PC-9 (cell line): Measurements from ENCODE around the gene FADD. TPM values are rescaled to one million over a fixed set of nuclear protein-coding genes. Genes with fewer than 3 reads are reported as not detected.

Experiments
- BruUV-seq: library from RNA; stranded (reverse); fragments of 400-500 nt; replicated peaks from 2 replicates; lab custom pipeline; 2021; lab: Mats Ljungman, UMichigan
- CTCF ChIA-PET: fragments of 300-600 bp; sonication (Branson Sonifier 250); formaldehyde crosslinking; loops from one replicate; lab custom pipeline; 2022; ENCODE audit warnings: antibody characterized with exemption; lab: Charles Lee
- POLR2A ChIA-PET: fragments of 300-600 bp; sonication (Branson Sonifier 250); formaldehyde crosslinking; loops from one replicate; lab custom pipeline; 2022; ENCODE audit warnings: antibody characterized with exemption; ENCODE audit not compliant: unreplicated experiment; lab: Charles Lee
- DNase-seq, 2 experiments: peaks; one replicate each; pipeline versions ENCODE4 v3.0.0 to v3.0.0-alpha.2; 2015 to 2022; ENCODE audit warnings: mixed read lengths in 1 of 2
- H2AFZ ChIP-seq: fragments of 200-600 bp; sonication (generic); 2 replicates; pipeline ENCODE4 v1.8.1; 2017; ENCODE audit warnings: antibody characterized with exemption
- H3F3A ChIP-seq: fragments of 200-600 bp; sonication (generic); 2 replicates; pipeline ENCODE4 v1.8.1; 2017; ENCODE audit warnings: antibody characterized with exemption, mild to moderate bottlenecking, low read depth; ENCODE audit not compliant: insufficient read depth
- H3K27ac ChIP-seq: fragments of 200-600 bp; sonication (generic); 2 replicates; pipeline ENCODE4 v1.6.1; 2016; ENCODE audit warnings: mixed run types
- H3K27me3 ChIP-seq: fragments of 200-600 bp; sonication (generic); 2 replicates; pipeline ENCODE4 v1.6.1; 2016; ENCODE audit warnings: low read depth, mixed run types; ENCODE audit not compliant: insufficient read depth
- H3K36me3 ChIP-seq: fragments of 200-600 bp; sonication (generic); 2 replicates; pipeline ENCODE4 v1.6.1; 2016; ENCODE audit warnings: low read depth, mixed run types
- H3K4me1 ChIP-seq: fragments of 200-600 bp; sonication (generic); replicated peaks from 2 replicates; pipeline ENCODE4 v1.6.1; 2016; ENCODE audit warnings: mixed run types; ENCODE audit not compliant: insufficient read depth
- H3K4me2 ChIP-seq: fragments of 200-600 bp; sonication (generic); 2 replicates; pipeline ENCODE4 v1.6.1; 2017; ENCODE audit warnings: mixed run types
- H3K4me3 ChIP-seq: fragments of 200-600 bp; sonication (generic); 2 replicates; pipeline ENCODE4 v1.6.1; 2016; ENCODE audit warnings: mixed run types
- H3K79me2 ChIP-seq: fragments of 200-600 bp; sonication (generic); 2 replicates; pipeline ENCODE4 v1.6.1; 2017; ENCODE audit warnings: low read depth, mixed run types
- H3K9me2 ChIP-seq: fragments of 200-600 bp; sonication (generic); 2 replicates; pipeline ENCODE4 v1.8.1; 2017; ENCODE audit warnings: mild to moderate bottlenecking; ENCODE audit not compliant: insufficient read depth
- H3K9me3 ChIP-seq: fragments of 200-600 bp; sonication (generic); 2 replicates; pipeline ENCODE4 v1.8.1; 2016; ENCODE audit warnings: low read depth; ENCODE audit not compliant: insufficient read depth
- H4K20me1 ChIP-seq: fragments of 200-600 bp; sonication (generic); 2 replicates; pipeline ENCODE4 v1.8.1; 2017; ENCODE audit not compliant: insufficient read depth
- EZH2 ChIP-seq: fragments of 200-600 bp; sonication (generic); IDR thresholded peaks from 2 replicates; pipeline ENCODE4 v1.8.0; 2017; ENCODE audit warnings: antibody characterized with exemption, low read depth
- intact Hi-C: fragments of 100-400 bp; cut with micrococcal nuclease; formaldehyde crosslinking; loops from one replicate; pipeline ENCODE4 v1.10.0; 2022; ENCODE audit not compliant: unreplicated experiment
- total RNA-seq: library from RNA; stranded (reverse); gene quantifications from 2 replicates; pipeline ENCODE4 v1.2.3, GENCODE V29; 2021
- TF ChIP-seq, protein P1 (sequence below): fragments of 200-600 bp; sonication (generic); conservative IDR thresholded peaks from 2 replicates; pipeline ENCODE4 v1.6.1; 2017; ENCODE audit warnings: mixed run types, antibody characterized with exemption, mild to moderate bottlenecking, moderate library complexity

The FADD gene
- total RNA-seq, 1 experiment from 2014 or later: 47.8 TPM

- Histone ChIP-seq H3K9me2 (no peaks in the 10 kb centered on the region), H3K79me2 (no peaks in the 10 kb centered on the region), H4K20me1 (peaks cover 11% of the 10 kb centered on the region), H3K4me1 (no peaks in the 10 kb centered on the region), H2AFZ (no peak overlapping the region), H3K4me3 (no peak overlapping the region), H3K9me3 (no peaks in the 10 kb centered on the region), H3F3A (peaks cover 79% of the 10 kb centered on the region), H3K27me3 (no peaks in the 10 kb centered on the region), H3K36me3 (peaks cover 68% of the 10 kb centered on the region), H3K4me2 (no peak overlapping the region), H3K27ac (no peak overlapping the region)
- TF ChIP-seq, protein P1, sequence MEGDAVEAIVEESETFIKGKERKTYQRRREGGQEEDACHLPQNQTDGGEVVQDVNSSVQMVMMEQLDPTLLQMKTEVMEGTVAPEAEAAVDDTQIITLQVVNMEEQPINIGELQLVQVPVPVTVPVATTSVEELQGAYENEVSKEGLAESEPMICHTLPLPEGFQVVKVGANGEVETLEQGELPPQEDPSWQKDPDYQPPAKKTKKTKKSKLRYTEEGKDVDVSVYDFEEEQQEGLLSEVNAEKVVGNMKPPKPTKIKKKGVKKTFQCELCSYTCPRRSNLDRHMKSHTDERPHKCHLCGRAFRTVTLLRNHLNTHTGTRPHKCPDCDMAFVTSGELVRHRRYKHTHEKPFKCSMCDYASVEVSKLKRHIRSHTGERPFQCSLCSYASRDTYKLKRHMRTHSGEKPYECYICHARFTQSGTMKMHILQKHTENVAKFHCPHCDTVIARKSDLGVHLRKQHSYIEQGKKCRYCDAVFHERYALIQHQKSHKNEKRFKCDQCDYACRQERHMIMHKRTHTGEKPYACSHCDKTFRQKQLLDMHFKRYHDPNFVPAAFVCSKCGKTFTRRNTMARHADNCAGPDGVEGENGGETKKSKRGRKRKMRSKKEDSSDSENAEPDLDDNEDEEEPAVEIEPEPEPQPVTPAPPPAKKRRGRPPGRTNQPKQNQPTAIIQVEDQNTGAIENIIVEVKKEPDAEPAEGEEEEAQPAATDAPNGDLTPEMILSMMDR: no peak
- no peak for TF ChIP-seq EZH2
- ChIA-PET CTCF (no interaction called here), POLR2A (no interaction called here)
- DNase-seq: no peak
- intact Hi-C loops: no loop called here
- no TSS peak for BruUV-seq
These were observed 34.0 kb upstream of the FADD start for GRCh38 chr11:70169127-70169526.

- Histone ChIP-seq H3K36me3 (peaks cover 68% of the 10 kb centered on the region), H3K4me1 (no peaks in the 10 kb centered on the region), H3K4me2 (no peak overlapping the region), H3K9me2 (no peaks in the 10 kb centered on the region), H3K27ac (no peak overlapping the region), H3K9me3 (no peaks in the 10 kb centered on the region), H3K79me2 (no peaks in the 10 kb centered on the region), H2AFZ (no peak overlapping the region), H3F3A (peaks cover 82% of the 10 kb centered on the region), H3K4me3 (no peak overlapping the region), H3K27me3 (no peaks in the 10 kb centered on the region), H4K20me1 (peaks cover 11% of the 10 kb centered on the region)
- BruUV-seq: no TSS peak
- no peak for TF ChIP-seq EZH2
- TF ChIP-seq, protein P1: no peak
- ChIA-PET POLR2A (no interaction called here), CTCF (no interaction called here)
- intact Hi-C loops: no loop called here
- DNase-seq: no peak
These were observed 33.5 kb upstream of the FADD start for GRCh38 chr11:70169632-70170031.

DNA sequence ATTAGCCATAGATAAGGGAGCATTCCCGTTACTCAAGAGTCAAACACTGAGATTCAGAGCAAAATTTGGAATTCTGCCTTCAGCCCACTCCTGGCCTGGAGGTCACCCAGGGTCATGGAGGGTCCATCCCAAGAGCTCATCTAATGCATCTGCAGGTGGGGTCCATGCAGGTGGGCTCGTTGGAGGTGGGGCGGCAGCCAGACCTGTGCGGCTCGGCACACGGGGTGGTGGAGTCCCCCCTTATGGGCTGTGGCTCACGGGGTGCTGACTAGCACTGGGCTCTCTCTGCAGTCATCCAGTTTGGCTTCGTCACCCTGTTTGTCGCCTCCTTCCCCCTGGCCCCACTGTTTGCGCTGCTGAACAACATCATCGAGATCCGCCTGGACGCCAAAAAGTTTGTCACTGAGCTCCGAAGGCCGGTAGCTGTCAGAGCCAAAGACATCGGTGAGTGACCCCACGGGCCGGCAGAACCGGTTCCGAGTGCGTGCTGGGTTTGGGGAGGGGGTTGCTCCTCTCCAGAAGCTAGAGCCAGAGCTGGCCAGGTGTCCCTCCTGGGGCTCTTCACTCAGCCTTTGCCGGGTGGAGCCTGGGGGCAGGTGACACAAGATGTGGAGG, 32.4 kb upstream of the FADD start:
- no peak overlapping the region for H2AFZ ChIP-seq
- H3K27me3 ChIP-seq: no peaks in the 10 kb centered on the region
- no peaks in the 10 kb centered on the region for H3K9me3 ChIP-seq
- H3K9me2 ChIP-seq: no peaks in the 10 kb centered on the region
- H4K20me1 ChIP-seq: peaks cover 11% of the 10 kb centered on the region
- peaks cover 77% of the 10 kb centered on the region for H3K36me3 ChIP-seq
- no peak overlapping the region for H3K4me3 ChIP-seq
- no peak for TF ChIP-seq EZH2
- TF ChIP-seq, protein P1: no peak
- H3K4me2 ChIP-seq: no peak overlapping the region
- no peaks in the 10 kb centered on the region for H3K79me2 ChIP-seq
- no peaks in the 10 kb centered on the region for H3K4me1 ChIP-seq
- no peak for DNase-seq
- POLR2A ChIA-PET: interaction anchor here (0.6 kb wide), 1 partner anchor 355 kb away, joined by 5 read pairs; no protein-coding TSS in a partner anchor
- intact Hi-C loops: no loop called here
- H3K27ac ChIP-seq: no peak overlapping the region
- H3F3A ChIP-seq: peaks cover 84% of the 10 kb centered on the region
- BruUV-seq: no TSS peak
- CTCF ChIA-PET: interaction anchor here (0.7 kb wide), 1 partner anchor 84 kb away, joined by 4 read pairs; no protein-coding TSS in a partner anchor
